GM21529 (cell line): ENCODE measurements around the gene PPP6R2.
"Not testable (repeated sequence)": the region's sequence is repeated elsewhere in the genome, so short reads cannot be mapped to it uniquely, and the experiment has no call there.

Source experiments
- ATAC-seq: cut with Tn5 transposase; IDR thresholded peaks from one replicate; pipeline ENCODE4 v1.9.1; 2021; ENCODE audit not compliant: unreplicated experiment

The PPP6R2 gene

DNA sequence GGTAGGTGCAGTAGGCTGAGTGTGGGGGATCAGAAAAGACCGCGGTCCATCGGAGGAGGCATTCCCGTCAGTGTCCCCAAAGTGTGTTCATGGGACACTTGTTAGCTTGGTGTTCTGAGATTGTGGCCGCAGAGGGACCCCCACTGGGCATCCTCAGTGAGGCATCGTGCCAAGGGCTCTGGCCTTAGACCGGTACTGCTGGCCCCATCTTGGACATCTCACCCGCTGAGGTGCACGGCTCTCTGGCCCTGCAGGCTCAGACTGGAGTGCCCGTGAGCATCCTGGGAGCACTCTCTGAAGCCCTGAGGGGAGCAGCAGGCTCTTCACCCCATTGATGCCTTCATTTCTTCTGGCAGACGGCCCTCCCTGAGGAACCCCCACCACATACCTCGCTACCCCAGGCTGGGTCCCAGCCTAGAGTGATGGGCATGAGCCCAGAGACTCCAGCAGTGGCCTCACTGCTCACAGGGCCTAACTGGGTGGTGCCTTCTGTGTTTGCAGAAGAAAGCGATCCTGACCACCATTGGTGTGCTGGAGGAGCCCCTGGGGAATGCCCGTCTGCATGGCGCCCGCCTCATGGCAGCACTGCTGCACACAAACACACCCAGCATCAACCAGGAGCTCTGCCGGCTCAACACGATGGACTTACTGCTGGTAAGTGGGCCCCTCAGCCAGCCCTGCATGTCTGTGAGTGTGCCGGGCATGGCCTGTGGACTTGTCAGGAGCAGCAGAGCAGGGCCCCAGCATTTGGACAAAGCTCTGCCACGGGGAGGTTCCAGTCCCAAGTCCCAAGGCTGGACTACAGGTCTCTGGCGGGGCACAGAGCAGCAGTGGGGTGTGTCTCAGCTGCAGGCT is 80.1 kb downstream of the PPP6R2 start:
- ATAC-seq: no peak

DNA sequence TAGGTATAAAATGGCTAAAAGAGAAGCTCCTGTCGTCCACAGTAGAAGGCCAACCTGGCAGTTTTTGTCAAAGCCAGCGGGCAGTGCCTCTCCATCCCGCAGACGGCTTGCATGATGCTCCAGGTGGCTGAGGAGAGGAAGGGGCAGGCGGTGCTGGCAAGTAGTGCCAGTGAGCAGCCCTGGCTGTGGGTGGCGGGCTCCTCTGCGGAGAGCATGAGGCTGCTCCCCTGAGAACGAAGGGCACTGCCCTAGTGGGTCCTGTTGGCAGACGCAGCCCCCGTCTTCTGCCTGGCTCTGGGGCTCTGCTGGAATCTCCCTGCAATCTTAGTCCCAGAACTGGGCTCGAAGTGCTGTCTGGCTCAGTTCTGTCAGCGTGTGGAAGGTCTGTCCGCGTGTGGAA is 80.8 kb downstream of the PPP6R2 start:
- ATAC-seq: no peak

GRCh38 chr22:50425179-50425916 is 82.2 kb downstream of the PPP6R2 start:
- no peak for ATAC-seq

DNA sequence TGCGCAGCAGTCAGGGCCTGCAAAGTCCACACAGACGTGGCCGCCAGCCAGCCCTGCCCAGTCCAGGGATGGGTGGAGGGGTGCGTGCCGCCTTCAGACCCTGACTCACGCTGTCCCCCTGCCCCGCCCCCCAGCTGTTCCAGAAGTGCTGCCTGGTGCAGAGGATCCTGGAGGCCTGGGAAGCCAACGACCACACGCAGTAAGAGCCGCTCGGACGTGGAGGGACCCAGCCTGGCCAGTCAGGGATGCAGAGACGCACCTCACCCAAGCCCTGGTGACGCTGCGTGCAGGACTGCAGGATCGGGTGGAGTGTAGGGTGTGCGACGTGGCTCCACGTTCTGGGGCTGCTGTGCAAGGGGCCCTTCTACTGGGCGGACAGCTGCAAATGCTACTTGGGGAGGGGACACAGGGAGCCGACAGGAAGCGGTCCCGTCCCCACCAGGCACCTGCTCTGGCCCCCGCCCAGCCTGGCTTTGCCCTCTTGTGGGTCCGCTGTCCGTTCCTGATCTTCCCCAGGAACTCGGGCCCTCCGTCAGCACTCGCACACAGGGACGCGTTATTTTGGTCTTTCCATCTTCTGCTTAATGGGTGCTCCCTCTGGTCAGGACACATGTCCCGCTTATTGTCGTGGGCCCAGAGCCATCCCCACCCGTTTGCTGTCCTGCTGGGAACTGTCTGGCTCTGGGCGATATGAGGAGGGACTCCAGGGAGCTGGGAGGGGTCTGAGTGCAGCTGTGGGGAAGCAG is 89.2 kb downstream of the PPP6R2 start:
- ATAC-seq: no peak

DNA sequence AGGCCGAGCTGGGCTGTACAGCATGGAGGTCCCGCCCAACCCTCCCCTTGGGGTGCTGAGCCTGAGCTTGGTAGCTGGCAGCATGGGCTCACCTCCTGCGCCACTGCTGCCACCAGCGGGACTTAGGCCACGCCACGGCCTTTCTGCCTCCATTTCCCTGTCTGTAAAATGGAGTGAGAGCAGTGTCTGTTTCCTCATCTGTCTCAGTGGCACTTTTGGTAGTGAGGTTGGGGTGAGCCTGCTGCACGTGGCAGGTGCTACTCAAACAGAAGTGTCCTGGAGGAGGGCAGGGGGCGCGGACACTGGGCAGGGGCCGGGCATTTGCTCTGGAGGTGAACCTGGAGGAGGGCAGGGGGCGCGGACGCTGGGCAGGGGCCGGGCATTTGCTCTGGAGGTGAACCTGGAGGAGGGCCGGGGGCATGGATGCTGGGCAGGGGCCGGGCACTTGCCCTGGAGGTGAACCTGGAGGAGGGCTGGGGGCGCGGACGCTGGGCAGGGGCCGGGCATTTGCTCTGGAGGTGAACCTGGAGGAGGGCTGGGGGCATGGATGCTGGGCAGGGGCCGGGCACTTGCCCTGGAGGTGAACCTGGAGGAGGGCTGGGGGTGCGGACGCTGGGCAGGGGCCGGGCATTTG is 89.9 kb downstream of the PPP6R2 start:
- ATAC-seq: not testable (repeated sequence)

DNA sequence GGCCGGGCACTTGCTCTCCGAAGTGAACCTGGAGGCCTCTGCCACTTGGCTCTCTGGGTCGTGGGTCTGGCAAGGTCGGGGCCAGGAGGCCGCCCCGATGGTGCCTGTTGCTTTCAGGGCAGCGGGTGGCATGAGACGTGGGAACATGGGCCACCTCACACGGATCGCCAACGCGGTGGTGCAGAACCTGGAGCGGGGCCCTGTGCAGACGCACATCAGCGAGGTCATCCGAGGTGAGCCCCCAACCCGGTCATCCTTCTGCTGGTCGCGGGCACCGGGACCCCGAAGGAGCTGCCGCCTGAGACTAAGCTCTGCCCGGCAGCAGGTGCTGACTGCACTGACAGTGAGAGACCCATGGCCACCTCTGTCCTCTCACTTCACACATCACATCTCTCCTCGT is 91.7 kb downstream of the PPP6R2 start:
- ATAC-seq: no peak

GRCh38 chr22:50435291-50436014 is 92.3 kb downstream of the PPP6R2 start:
- ATAC-seq: no peak

DNA sequence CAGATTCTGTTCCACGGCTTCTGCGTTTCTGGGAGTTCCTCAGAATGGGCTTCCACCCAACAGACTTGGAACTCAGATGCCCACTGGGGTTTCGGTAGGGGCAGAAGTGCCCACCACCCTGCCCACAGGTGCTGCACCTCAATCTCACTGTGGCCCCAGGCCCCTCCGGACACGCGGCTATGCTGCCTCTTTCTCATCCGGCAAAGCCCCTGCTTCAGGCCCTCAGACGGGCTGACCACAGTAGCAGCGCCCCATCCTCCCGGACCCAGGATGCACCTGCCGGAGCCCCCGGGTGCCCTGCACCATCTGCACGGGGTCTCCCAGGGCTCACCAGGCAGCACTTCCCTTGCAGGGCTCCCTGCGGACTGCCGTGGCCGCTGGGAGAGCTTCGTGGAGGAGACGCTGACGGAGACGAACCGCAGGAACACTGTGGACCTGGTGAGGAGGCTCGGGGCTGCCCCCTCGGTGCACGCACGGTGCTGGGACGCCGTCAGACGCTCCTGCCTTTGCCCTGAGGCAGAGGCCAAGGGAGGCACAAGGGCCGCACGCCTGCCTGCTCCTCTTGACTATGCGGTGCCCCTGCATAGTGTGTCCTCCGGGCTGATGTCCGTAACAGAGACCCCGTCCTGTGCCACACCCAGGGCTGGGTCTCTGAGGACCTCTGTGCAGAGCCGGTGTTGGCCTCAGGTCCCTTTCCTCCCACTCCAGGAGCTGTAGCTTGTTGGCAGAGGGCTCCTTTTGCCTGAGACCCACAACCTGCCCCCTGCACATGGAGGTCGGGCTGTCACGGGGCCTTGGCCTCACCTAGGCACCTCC is 93.1 kb downstream of the PPP6R2 start:
- no peak for ATAC-seq

DNA sequence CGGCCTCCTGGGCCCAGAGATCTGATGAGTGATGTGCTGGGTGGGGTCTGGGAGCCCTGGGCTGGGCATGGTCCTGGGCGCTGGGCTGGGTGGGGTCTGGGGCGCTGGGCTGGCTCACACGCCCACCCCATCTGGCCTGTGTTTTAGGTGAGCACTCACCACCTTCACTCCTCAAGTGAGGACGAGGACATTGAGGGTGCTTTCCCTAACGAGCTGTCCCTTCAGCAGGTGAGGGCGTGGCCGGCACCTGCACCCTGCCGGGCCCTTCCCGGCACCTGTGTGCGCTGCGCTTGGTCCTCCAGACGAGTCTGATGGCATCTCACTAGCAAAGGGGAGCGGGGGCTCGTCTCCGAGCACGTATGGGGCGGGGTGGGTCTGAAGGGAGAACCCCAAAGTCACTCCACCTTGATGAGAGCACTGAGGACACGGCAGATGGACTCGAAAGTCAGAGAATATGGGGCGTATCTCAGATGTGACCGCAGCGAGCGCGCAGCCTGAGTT is 93.8 kb downstream of the PPP6R2 start:
- no peak for ATAC-seq

- ATAC-seq: no peak
These were observed 94.6 kb downstream of the PPP6R2 start for GRCh38 chr22:50437511-50438304.

- ATAC-seq: no peak
These were observed 95.5 kb downstream of the PPP6R2 start for GRCh38 chr22:50438305-50439275.

DNA sequence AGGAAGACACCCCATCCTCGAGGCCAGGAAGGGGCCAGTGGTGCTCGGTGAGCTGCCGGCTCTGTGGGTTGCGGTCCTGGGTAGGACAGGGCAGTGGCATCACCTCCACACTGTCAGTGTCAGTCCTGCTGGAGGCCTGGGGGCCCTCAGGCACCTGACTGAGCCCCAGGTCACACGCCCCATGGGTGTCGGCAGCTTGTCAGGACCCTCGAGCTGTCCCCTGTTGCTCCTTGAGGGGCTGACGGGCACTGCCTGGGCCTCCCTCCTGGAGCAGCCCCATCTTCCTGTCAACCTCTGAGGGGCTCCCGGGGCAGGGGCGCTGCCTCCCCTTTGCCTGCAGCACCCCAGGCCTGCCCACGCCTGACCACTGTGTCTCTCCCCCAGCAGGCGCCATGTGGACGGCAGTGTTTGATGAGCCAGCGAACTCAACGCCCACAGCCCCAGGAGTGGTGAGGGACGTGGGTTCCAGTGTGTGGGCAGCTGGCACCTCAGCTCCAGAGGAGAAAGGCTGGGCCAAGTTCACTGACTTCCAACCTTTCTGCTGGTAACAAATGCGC is 96.3 kb downstream of the PPP6R2 start:
- ATAC-seq: no peak

DNA sequence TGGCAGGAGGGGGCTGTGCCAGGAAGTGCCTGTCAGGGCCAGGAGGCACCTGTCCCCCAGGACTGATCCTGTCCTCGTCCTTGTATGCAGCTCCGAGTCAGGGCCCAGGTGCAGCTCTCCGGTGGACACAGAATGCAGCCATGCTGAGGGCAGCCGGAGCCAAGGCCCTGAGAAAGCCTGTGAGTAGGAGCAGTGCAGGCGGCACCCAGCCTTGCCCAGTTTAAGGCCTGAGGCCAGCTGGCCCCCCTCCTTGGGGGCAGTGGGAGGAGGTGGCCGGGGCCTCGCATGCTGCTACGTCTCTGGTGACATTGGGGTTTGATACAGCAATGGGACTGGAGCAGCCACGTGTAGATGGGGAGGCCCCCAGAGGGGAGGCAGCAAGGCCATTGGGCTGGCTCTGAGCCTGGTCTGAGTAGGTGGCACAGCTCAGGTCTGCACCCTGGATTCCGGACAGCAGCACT is 96.8 kb downstream of the PPP6R2 start:
- ATAC-seq: no peak

DNA sequence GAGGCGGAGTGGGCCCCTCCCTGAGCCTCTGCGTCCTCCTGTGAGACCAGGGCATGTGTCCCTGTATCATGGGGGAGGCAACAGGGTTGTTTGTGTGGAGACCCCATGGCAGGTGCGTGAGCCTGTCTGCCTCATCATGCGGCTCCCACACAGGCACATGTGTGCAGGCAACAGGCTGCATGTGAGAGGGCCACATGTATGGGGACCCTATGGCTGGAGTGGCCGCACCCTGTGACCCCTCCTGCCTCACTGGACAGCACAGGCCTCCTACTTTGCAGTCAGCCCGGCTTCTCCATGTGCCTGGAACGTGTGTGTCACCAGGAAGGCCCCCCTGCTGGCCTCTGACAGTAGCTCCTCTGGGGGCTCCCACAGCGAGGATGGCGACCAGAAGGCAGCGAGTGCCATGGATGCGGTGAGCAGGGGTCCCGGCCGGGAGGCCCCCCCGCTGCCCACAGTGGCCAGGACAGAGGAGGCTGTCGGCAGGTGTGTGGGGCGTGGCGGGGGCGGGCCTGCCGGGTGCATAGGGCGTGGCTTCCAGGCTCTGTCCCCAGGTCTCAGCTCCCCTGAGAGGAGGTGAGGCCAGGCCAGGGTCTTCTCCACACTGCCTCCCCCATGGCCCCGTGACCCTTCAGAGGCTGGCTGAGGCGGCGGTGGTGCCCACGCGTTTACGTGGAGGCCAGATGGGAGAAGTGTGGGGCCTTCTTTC is 97.6 kb downstream of the PPP6R2 start:
- ATAC-seq: no peak

DNA sequence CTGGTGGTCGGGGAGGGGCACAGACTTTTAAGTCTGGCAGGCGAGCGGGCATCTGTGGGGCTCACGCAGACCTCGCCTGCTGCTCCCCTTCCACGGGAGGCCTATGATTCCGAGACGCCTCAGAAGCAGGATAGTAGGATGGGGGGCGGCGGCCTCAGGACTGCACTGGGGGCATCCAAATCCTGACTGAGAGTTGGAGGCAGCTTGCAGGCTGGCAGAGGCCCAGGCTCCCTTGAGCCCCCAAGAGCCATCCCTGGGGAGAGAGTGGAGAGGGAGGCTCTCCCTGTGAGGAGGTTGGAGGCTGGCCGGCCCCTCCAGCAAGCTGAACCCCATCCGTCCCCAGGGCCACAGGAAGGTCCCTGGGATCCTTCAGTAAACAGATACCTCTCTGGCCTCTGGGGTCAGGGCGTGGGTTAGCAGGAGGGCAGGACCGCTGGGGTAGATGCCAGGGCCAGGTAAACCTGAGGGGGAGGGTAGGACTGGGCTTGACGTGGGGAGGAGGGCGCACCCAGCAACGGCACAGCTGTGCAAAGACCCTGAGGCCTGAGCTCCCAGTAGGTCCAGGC is 98.4 kb downstream of the PPP6R2 start:
- no peak for ATAC-seq

DNA sequence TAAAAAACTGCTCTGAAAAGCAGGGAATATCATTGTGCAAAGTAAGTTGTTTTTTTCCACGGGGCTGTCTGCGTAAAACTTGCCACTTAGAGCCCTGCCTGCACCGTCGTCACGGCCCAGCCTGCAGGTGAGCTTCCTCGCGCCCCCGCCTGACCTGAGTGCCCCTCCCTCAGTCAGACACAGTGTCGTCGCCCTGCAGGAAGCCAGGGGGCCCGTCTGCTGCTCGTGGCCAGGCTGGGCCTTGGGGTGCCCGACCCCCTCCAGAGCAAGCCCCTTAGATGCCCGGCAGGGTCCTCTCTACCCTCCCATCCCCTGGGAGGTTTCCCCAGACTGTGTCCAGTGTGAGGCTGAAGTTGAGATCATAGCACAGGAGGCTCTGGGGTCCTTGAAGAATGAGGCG is 100.1 kb downstream of the PPP6R2 start:
- no peak for ATAC-seq
